Natural killer cell (primary cell): ENCODE measurements around the gene STPG3. TPM values are rescaled to one million over a fixed set of nuclear protein-coding genes. Genes with fewer than 3 reads are reported as not detected.

Experiments used
- ATAC-seq, 3 donors: fragments of 150-1000 bp in 2 of 3; fragments of 200-7000 bp in 1 of 3; cut with Tn5 transposase; 1 replicate in 1 of 3; 2 replicates in 2 of 3; pipeline ENCODE4 v1.10.0; 2021; ENCODE audit warnings: mild to moderate bottlenecking in 2 of 3, moderate library complexity in 2 of 3
- DNase-seq, 2 donors: peaks; one replicate each; pipeline versions ENCODE4 v3.0.0 to v3.0.0-alpha.2; 2013 to 2021; ENCODE audit warnings: mixed read lengths in 1 of 2
- H3K27ac ChIP-seq: one replicate; pipeline ENCODE4 v1.5.1; 2013; ENCODE audit warnings: mild to moderate bottlenecking, low read length
- H3K27me3 ChIP-seq: one replicate; pipeline ENCODE4 v1.6.1; 2013; ENCODE audit warnings: low read length; ENCODE audit not compliant: control insufficient read depth, insufficient read depth
- H3K36me3 ChIP-seq: one replicate; pipeline ENCODE4 v1.6.1; 2013; ENCODE audit warnings: low read length; ENCODE audit not compliant: control insufficient read depth, insufficient read depth
- H3K4me1 ChIP-seq: one replicate; pipeline ENCODE4 v1.6.1; 2013; ENCODE audit warnings: low read length; ENCODE audit not compliant: control insufficient read depth, insufficient read depth
- H3K4me3 ChIP-seq: one replicate; pipeline ENCODE4 v1.5.1; 2013; ENCODE audit warnings: low read length
- H3K9me3 ChIP-seq: one replicate; pipeline ENCODE4 v1.6.1; 2013; ENCODE audit warnings: low read length; ENCODE audit not compliant: control insufficient read depth, insufficient read depth
- H3K27ac Mint-ChIP-seq, 2 donors: one replicate each; pipeline ENCODE4 v1.8.0; 2022; ENCODE audit warnings: mild to moderate bottlenecking in 2 of 2, mixed read lengths in 2 of 2, moderate library complexity in 1 of 2
- H3K27me3 Mint-ChIP-seq, 2 donors: one replicate each; pipeline ENCODE4 v1.8.0; 2022; ENCODE audit warnings: low read depth in 2 of 2, mixed read lengths in 2 of 2
- H3K36me3 Mint-ChIP-seq: one replicate; pipeline ENCODE4 v1.8.0; 2022; ENCODE audit warnings: mixed read lengths
- H3K4me1 Mint-ChIP-seq, 2 donors: one replicate each; pipeline ENCODE4 v1.8.0; 2022; ENCODE audit warnings: mixed read lengths in 2 of 2
- H3K4me3 Mint-ChIP-seq: one replicate; pipeline ENCODE4 v1.8.0; 2022; ENCODE audit warnings: mild to moderate bottlenecking, moderate library complexity, mixed read lengths
- H3K9me3 Mint-ChIP-seq, 2 donors: one replicate each; pipeline ENCODE4 v1.8.0; 2022; ENCODE audit warnings: mixed read lengths in 2 of 2
- WGBS: methylation state at CpG from one replicate; pipeline ENCODE4 v1.1.7; 2013; ENCODE audit warnings: missing lambda C conversion rate; ENCODE audit not compliant: insufficient coverage; 5-methylcytosine and 5-hydroxymethylcytosine counted together
- intact Hi-C: fragments of 100-400 bp; cut with micrococcal nuclease; formaldehyde crosslinking; loops from one replicate; pipeline ENCODE4 v1.14.2; 2022
- total RNA-seq, 4 donors: library from RNA; stranded (reverse); fragments of 120-200 nt in 1 of 4; gene quantifications; one replicate each; pipeline versions ENCODE4 v1.2.3 to v1.2.4, GENCODE V29; 2013 to 2022
- TF ChIP-seq, protein P1 (sequence below): fragments of 200-600 bp; IDR thresholded peaks from one replicate; pipeline ENCODE4 v1.8.0; 2022; ENCODE audit warnings: antibody characterized with exemption

The STPG3 gene
- total RNA-seq, 3 donors from 2014 or later (not counting 1 experiment from before 2014, with no cell fraction given) = not detected

- Histone ChIP-seq H3K27ac (no peak overlapping the region), H3K27me3 (no peaks in the 10 kb centered on the region), H3K4me1 (no peaks in the 10 kb centered on the region), H3K36me3 (no peaks in the 10 kb centered on the region), H3K9me3 (no peaks in the 10 kb centered on the region), H3K4me3 (no peak overlapping the region)
- Mint-ChIP-seq H3K4me1 (peaks cover 6% of the 10 kb centered on the region in 2 donors), H3K27me3 (no peaks in the 10 kb centered on the region), H3K9me3 (no peaks in the 10 kb centered on the region), H3K4me3 (no peak overlapping the region), H3K36me3 (no peaks in the 10 kb centered on the region), H3K27ac (no peak overlapping the region)
- no peak for DNase-seq
- intact Hi-C loops = no loop called here
- 94% methylated on average over 21 of the region's 21 CpGs for WGBS
- ATAC-seq = no peak
- TF ChIP-seq, protein P1, sequence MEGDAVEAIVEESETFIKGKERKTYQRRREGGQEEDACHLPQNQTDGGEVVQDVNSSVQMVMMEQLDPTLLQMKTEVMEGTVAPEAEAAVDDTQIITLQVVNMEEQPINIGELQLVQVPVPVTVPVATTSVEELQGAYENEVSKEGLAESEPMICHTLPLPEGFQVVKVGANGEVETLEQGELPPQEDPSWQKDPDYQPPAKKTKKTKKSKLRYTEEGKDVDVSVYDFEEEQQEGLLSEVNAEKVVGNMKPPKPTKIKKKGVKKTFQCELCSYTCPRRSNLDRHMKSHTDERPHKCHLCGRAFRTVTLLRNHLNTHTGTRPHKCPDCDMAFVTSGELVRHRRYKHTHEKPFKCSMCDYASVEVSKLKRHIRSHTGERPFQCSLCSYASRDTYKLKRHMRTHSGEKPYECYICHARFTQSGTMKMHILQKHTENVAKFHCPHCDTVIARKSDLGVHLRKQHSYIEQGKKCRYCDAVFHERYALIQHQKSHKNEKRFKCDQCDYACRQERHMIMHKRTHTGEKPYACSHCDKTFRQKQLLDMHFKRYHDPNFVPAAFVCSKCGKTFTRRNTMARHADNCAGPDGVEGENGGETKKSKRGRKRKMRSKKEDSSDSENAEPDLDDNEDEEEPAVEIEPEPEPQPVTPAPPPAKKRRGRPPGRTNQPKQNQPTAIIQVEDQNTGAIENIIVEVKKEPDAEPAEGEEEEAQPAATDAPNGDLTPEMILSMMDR = no peak
Observed at GRCh38 chr9:137212520-137212919, 38.6 kb upstream of the STPG3 start.

DNA sequence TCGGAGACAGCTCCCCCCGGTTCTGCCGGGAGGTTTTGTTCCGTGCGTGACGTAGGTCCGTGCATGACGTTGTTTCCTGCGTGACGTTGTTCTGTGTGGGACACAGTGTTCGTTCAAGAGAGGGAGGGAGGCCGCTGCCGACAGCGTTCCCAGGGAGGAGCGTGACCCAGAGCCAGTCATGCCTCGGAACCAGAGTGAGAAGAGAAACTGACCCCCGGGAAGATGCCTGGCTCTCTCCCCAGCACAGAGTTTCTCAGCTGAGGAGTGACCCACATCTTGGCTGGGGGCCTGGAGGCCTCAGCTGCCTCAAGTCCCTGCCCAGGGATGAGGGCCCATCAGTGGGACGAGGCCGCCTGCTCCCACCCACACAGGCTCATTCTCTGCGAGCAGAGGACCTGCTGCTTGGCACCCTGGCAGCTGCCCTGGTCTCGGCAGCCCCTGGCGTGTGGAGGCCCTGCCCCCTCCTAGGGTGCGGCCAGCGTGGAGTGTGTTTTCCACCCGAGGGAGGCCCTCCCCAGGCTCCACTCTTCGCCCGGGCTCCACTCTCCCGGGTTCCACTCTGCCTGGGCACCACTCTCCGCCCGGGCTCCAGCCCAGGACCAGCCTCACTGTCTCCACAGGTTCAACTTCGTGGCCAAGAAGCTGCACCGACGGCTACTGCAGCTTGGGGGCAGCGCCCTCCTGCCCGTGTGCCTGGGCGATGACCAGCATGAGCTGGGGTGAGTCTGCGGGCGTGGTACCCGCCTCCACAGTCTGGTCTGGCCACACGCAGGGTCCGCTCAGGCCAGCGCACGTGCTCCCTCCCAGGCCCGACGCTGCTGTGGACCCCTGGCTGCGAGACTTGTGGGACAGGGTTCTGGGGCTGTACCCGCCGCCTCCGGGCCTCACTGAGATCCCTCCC lies 37.7 kb upstream of the STPG3 start:
- Histone ChIP-seq H3K27ac (no peak overlapping the region), H3K27me3 (no peaks in the 10 kb centered on the region), H3K4me3 (no peak overlapping the region), H3K4me1 (no peaks in the 10 kb centered on the region), H3K9me3 (no peaks in the 10 kb centered on the region), H3K36me3 (no peaks in the 10 kb centered on the region)
- H3K9me3 Mint-ChIP-seq = no peaks in the 10 kb centered on the region
- no peak overlapping the region for H3K27ac Mint-ChIP-seq
- TF ChIP-seq, protein P1 = no peak
- intact Hi-C loops = no loop called here
- no peak overlapping the region for H3K4me3 Mint-ChIP-seq
- DNase-seq (no peak), ATAC-seq (no peak)
- WGBS = 95% methylated on average over 49 of the region's 49 CpGs
- H3K4me1 Mint-ChIP-seq = peaks cover 3 to 6% of the 10 kb centered on the region in 2 donors
- H3K36me3 Mint-ChIP-seq = no peaks in the 10 kb centered on the region
- no peaks in the 10 kb centered on the region for H3K27me3 Mint-ChIP-seq

DNA sequence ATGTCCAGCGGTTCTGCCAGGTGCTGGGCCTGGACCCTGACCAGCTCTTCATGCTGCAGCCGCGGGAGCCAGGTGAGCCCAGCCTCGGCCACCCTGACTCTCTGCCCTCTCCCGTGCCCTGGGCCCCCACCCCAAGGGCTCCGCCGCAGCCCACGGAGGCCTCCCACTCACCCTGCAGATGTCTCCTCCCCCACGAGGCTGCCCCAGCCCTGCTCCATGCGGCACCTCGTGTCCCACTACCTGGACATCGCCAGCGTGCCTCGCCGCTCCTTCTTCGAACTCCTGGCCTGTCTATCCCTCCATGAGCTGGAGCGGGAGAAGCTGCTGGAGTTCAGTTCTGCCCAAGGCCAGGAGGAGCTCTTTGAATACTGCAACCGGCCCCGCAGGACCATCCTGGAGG lies 36.5 kb upstream of the STPG3 start:
- H3K4me3 Mint-ChIP-seq = no peak overlapping the region
- TF ChIP-seq, protein P1 = no peak
- Histone ChIP-seq H3K9me3 (no peaks in the 10 kb centered on the region), H3K4me3 (no peak overlapping the region), H3K27me3 (no peaks in the 10 kb centered on the region), H3K4me1 (no peaks in the 10 kb centered on the region), H3K36me3 (no peaks in the 10 kb centered on the region), H3K27ac (no peak overlapping the region)
- peaks cover 3 to 6% of the 10 kb centered on the region in 2 donors for H3K4me1 Mint-ChIP-seq
- no peak overlapping the region for H3K27ac Mint-ChIP-seq
- no peak for DNase-seq
- intact Hi-C loops = no loop called here
- WGBS = 96% methylated on average over 19 of the region's 19 CpGs
- H3K27me3 Mint-ChIP-seq = no peaks in the 10 kb centered on the region
- H3K36me3 Mint-ChIP-seq = no peaks in the 10 kb centered on the region
- no peak for ATAC-seq
- H3K9me3 Mint-ChIP-seq = no peaks in the 10 kb centered on the region
